K562 (cell line): ENCODE results near the gene REC8. TPM values are rescaled to one million over a fixed set of nuclear protein-coding genes. Genes with fewer than 3 reads are reported as not detected.

Source experiments
- GATA2 ChIP-seq: sonication (generic); formaldehyde crosslinking; IDR thresholded peaks from 2 replicates; pipeline ENCODE4 v1.4.0; 2020; ENCODE audit warnings: mild to moderate bottlenecking, missing genetic modification reagents
- HIVEP1 ChIP-seq: fragments of 250-450 bp; sonication (Bioruptor Pico); IDR thresholded peaks from 2 replicates; pipeline ENCODE4 v1.4.0; 2020; ENCODE audit warnings: mild to moderate bottlenecking
- HNRNPUL1 ChIP-seq: fragments of 200-400 bp; formaldehyde crosslinking; IDR thresholded peaks from 2 replicates; pipeline ENCODE4 v1.6.1; 2017; ENCODE audit warnings: low read length
- MCM2 ChIP-seq: fragments of 450-650 bp; IDR thresholded peaks from 2 replicates; pipeline ENCODE4 v1.6.1; 2017; ENCODE audit warnings: low read depth, mild to moderate bottlenecking
- NRF1 ChIP-seq, 2 experiments: fragments of 450-650 bp; IDR thresholded peaks in 1 of 2; conservative IDR thresholded peaks in 1 of 2; 2 replicates each; pipeline ENCODE4 v1.6.1; 2014; ENCODE audit warnings: mild to moderate bottlenecking in 2 of 2
- SOX6 ChIP-seq: fragments of 450-650 bp; IDR thresholded peaks from 2 replicates; pipeline ENCODE4 v1.6.1; 2014; ENCODE audit warnings: mild to moderate bottlenecking
- SP1 ChIP-seq: sonication (generic); formaldehyde crosslinking; IDR thresholded peaks from 2 replicates; pipeline ENCODE4 v1.8.1; 2022; ENCODE audit warnings: mild to moderate bottlenecking, missing genetic modification reagents
- SRSF3 ChIP-seq: fragments of 200-400 bp; formaldehyde crosslinking; IDR thresholded peaks from 2 replicates; pipeline ENCODE4 v1.6.1; 2016; ENCODE audit warnings: mild to moderate bottlenecking, low read length, moderate library complexity; ENCODE audit not compliant: insufficient read depth
- SRSF7 ChIP-seq: fragments of 200-400 bp; formaldehyde crosslinking; optimal IDR thresholded peaks from 2 replicates; pipeline ENCODE3; 2017; ENCODE audit warnings: mild to moderate bottlenecking, low read depth, low read length
- TCFL5 ChIP-seq: fragments of 250-450 bp; sonication (Bioruptor Pico); conservative IDR thresholded peaks from 2 replicates; pipeline ENCODE4 v1.6.1; 2021; ENCODE audit warnings: mild to moderate bottlenecking, moderate library complexity, matching md5 sums
- TRIM24 ChIP-seq, 2 experiments: fragments of 450-650 bp; IDR thresholded peaks; 2 replicates each; pipeline ENCODE4 v1.6.1; 2016
- ZBED1 ChIP-seq: IDR thresholded peaks from 2 replicates; pipeline ENCODE4 v1.6.1; 2014
- ZFP1 ChIP-seq: fragments of 450-650 bp; formaldehyde crosslinking; IDR thresholded peaks from 2 replicates; pipeline ENCODE4 v1.4.0; 2020; ENCODE audit warnings: mild to moderate bottlenecking, mixed read lengths
- ZFPM2 ChIP-seq: fragments of 250-450 bp; sonication (Bioruptor Pico); IDR thresholded peaks from 2 replicates; pipeline ENCODE4 v1.5.1; 2022; ENCODE audit warnings: mild to moderate bottlenecking
- ZNF133 ChIP-seq: fragments of 250-450 bp; sonication (Bioruptor Pico); IDR thresholded peaks from 2 replicates; pipeline ENCODE4 v1.4.0; 2020; ENCODE audit warnings: mild to moderate bottlenecking
- ZNF134 ChIP-seq: fragments of 250-450 bp; sonication (Bioruptor Pico); conservative IDR thresholded peaks from 2 replicates; pipeline ENCODE4 v1.4.0; 2020
- ZNF589 ChIP-seq: fragments of 200-800 bp; sonication (Bioruptor generic); IDR thresholded peaks from 2 replicates; pipeline ENCODE4 v1.6.1; 2016; ENCODE audit warnings: low read depth, missing genetic modification characterization, missing compliant biosample characterization
- ZNF707 ChIP-seq: fragments of 250-450 bp; sonication (Bioruptor Pico); conservative IDR thresholded peaks from 2 replicates; pipeline ENCODE4 v1.8.0; 2022; ENCODE audit warnings: inconsistent platforms, mild to moderate bottlenecking, moderate library complexity
- ZNF766 ChIP-seq: fragments of 200-800 bp; sonication (Bioruptor generic); conservative IDR thresholded peaks from 2 replicates; pipeline ENCODE4 v1.6.1; 2016; ENCODE audit warnings: missing genetic modification characterization, missing compliant biosample characterization
- polyA plus RNA-seq, 8 experiments: library from polyadenylated mRNA; depleted of rRNA in 4 of 8; stranded (reverse) in 5 of 8; unstranded in 3 of 8; fragments of >200 nt; fragmentation: Nextera tagmentation in 2 of 8; fragmentation: Illumina TruSeq in 1 of 8; extraction: Ambion mirVana in 2 of 8; extraction: Trizol in 1 of 8; gene quantifications; 2 replicates each; pipeline versions ENCODE4 v1.2.1 to v1.2.3, GENCODE V29; 2011 to 2014; ENCODE audit warnings: inconsistent platforms in 1 of 8, missing spikeins in 1 of 8
- total RNA-seq, 7 experiments: library from RNA; depleted of rRNA in 6 of 7; stranded (reverse); fragments of >200 nt in 6 of 7; fragmentation: Illumina TruSeq in 2 of 7; extraction: Trizol in 2 of 7; gene quantifications; 2 replicates each; pipeline versions ENCODE4 v1.2.1 to v1.2.3, GENCODE V29; 2011 to 2021; ENCODE audit warnings: low replicate concordance in 1 of 7
- TF ChIP-seq, protein P1 (sequence below), 2 experiments: fragments of 450-650 bp; formaldehyde crosslinking in 1 of 2; IDR thresholded peaks; 2 replicates each; pipeline versions ENCODE4 v1.4.0 to v1.6.1; 2014 to 2020; ENCODE audit warnings: mild to moderate bottlenecking in 2 of 2, borderline replicate concordance in 1 of 2, low read depth in 1 of 2
- TF ChIP-seq, protein P2 (sequence below): sonication (generic); formaldehyde crosslinking; IDR thresholded peaks from 2 replicates; pipeline ENCODE4 v1.8.0; 2023; ENCODE audit warnings: mild to moderate bottlenecking, missing genetic modification reagents

The REC8 gene
- total and polyA plus RNA-seq, 9 of the 15 experiments (the other 6 are each of a cell fraction or from before 2014, with no cell fraction given): 0.11 to 2.5 (median 0.85) TPM

- TF ChIP-seq ZNF766 (no peak), SOX6 (0 out of 2 replicates have a peak, but pooled peaks have one; percentile 6), NRF1 (conservative IDR thresholded peaks at IDR 0.05 in 1 of 2, IDR thresholded peaks at IDR 0.05 in 1 of 2) (peak; percentile 39 to 49; a peak in 2 of 4 replicates), SRSF7 (no peak), MCM2 (no peak), ZBED1 (no peak), TCFL5 (CRISPR knock-in tag) (no peak), ZNF707 (CRISPR knock-in tag) (no peak), SRSF3 (no peak), HIVEP1 (0 out of 2 replicates have a peak, but pooled peaks have one; percentile 49), SP1 (CRISPR knock-in tag) (peak; percentile 69; the same call in 1 of the 2 replicates), ZFPM2 (CRISPR knock-in tag) (no peak), ZNF134 (CRISPR knock-in tag) (no peak), GATA2 (CRISPR knock-in tag) (no peak), HNRNPUL1 (no peak), ZNF589 (CRISPR knock-in tag) (no peak), ZFP1 (CRISPR knock-in tag) (no peak), ZNF133 (no peak), TRIM24 (IDR thresholded peaks at IDR 0.05) (no peak)
- TF ChIP-seq, protein P1, sequence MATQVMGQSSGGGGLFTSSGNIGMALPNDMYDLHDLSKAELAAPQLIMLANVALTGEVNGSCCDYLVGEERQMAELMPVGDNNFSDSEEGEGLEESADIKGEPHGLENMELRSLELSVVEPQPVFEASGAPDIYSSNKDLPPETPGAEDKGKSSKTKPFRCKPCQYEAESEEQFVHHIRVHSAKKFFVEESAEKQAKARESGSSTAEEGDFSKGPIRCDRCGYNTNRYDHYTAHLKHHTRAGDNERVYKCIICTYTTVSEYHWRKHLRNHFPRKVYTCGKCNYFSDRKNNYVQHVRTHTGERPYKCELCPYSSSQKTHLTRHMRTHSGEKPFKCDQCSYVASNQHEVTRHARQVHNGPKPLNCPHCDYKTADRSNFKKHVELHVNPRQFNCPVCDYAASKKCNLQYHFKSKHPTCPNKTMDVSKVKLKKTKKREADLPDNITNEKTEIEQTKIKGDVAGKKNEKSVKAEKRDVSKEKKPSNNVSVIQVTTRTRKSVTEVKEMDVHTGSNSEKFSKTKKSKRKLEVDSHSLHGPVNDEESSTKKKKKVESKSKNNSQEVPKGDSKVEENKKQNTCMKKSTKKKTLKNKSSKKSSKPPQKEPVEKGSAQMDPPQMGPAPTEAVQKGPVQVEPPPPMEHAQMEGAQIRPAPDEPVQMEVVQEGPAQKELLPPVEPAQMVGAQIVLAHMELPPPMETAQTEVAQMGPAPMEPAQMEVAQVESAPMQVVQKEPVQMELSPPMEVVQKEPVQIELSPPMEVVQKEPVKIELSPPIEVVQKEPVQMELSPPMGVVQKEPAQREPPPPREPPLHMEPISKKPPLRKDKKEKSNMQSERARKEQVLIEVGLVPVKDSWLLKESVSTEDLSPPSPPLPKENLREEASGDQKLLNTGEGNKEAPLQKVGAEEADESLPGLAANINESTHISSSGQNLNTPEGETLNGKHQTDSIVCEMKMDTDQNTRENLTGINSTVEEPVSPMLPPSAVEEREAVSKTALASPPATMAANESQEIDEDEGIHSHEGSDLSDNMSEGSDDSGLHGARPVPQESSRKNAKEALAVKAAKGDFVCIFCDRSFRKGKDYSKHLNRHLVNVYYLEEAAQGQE (IDR thresholded peaks at IDR 0.05; ENCODE audit: borderline replicate concordance): no peak
- TF ChIP-seq, protein P1 (CRISPR knock-in tag; IDR thresholded peaks at IDR 0.05; ENCODE audit: low read depth): no peak
- TF ChIP-seq, protein P2, sequence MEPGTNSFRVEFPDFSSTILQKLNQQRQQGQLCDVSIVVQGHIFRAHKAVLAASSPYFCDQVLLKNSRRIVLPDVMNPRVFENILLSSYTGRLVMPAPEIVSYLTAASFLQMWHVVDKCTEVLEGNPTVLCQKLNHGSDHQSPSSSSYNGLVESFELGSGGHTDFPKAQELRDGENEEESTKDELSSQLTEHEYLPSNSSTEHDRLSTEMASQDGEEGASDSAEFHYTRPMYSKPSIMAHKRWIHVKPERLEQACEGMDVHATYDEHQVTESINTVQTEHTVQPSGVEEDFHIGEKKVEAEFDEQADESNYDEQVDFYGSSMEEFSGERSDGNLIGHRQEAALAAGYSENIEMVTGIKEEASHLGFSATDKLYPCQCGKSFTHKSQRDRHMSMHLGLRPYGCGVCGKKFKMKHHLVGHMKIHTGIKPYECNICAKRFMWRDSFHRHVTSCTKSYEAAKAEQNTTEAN (CRISPR knock-in tag): no peak
These were observed 23.5 kb downstream of the REC8 start, which contains the start of gene TM9SF1 (continued) for GRCh38 chr14:24195186-24196070.
